Activated CD8-positive, alpha-beta memory T cell treated with anti-CD3 and anti-CD28 coated beads for 48 hours (primary cell): Measurements from ENCODE around the gene GGACT.

Source experiments
- DNase-seq, 3 experiments: peaks; one replicate each; pipeline ENCODE4 v3.0.0-alpha.2; 2020; ENCODE audit warnings: low read depth in 2 of 3, low spot score in 2 of 3

Gene GGACT

GRCh38 chr13:100552755-100553154 lies 35.8 kb downstream of the GGACT start:
- DNase-seq: no peak

DNA sequence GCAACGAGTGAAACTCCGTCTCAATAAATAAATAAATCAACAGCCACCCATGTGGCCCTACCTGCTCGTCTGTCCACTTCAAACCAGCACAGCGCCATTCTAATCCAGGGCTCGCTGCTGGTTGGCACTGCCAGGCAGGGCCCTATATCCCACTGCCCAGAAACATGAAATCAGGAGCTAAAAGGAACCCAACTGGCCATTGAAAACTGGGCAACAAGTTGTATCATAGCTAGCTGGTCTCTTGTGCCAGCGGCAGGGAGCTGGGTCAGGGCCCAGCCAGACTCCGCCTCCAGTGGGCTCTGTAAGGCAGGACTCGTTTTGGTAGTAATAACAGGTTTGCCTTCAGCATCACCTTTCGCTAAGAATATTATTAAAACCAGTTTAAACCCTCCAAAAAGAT lies 39.3 kb downstream of the GGACT start:
- DNase-seq: no peak

DNA sequence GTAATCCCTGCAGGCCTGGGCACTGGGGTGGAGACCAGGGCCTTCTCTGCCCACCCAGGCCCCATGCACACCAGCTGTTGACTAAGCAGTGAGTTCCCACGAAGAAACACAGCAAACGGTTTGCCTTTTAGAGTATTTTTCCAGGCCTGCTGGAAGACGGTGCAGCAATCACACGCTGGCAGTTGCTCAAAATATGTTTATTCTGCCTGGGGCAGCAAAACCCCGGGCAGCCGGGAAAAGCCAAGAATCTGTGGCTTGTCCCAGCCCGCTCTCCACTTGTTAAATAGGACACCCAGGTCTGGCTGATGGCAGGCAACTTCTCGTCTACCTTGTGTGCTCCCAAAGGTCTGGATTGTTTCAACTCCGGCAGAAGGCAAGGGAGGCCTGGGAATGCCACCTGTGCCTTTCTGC lies 40.8 kb downstream of the GGACT start:
- DNase-seq: no peak

GRCh38 chr13:100546713-100547405 lies 41.7 kb downstream of the GGACT start:
- no peak for DNase-seq

GRCh38 chr13:100545684-100546061 lies 42.9 kb downstream of the GGACT start:
- no peak for DNase-seq

- no peak for DNase-seq
Observed at GRCh38 chr13:100544866-100545683, 43.5 kb downstream of the GGACT start.

GRCh38 chr13:100543872-100544602 lies 44.6 kb downstream of the GGACT start:
- no peak for DNase-seq

GRCh38 chr13:100542826-100543156 lies 45.8 kb downstream of the GGACT start:
- no peak for DNase-seq

GRCh38 chr13:100541897-100542825 lies 46.4 kb downstream of the GGACT start:
- DNase-seq: no peak

GRCh38 chr13:100540621-100541020 lies 48.0 kb downstream of the GGACT start:
- DNase-seq: no peak

DNA sequence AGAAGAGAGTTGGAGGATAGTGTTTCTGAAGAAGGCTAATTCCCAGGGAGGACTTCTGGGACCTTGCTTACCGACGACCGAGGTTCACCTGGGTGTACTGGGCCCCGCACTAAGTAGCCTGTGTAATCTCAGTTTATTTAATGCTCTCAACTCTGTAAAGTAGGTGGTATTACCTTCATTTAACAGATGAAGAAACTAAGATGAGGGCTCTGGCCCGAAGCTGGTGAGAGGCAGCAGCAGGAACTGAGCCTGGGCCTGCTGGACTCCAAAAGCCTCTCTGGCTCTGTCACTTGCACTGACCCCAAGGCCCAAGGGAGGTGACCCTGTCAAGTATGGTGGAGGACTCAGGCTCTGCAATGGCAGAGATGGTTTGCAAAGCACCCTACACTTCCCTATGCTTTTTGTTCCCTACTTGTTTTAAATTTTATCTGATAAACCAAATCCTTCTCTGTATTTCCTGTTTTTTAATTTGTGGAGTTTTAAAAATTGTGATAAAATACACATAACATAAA lies 50.6 kb downstream of the GGACT start:
- no peak for DNase-seq

DNA sequence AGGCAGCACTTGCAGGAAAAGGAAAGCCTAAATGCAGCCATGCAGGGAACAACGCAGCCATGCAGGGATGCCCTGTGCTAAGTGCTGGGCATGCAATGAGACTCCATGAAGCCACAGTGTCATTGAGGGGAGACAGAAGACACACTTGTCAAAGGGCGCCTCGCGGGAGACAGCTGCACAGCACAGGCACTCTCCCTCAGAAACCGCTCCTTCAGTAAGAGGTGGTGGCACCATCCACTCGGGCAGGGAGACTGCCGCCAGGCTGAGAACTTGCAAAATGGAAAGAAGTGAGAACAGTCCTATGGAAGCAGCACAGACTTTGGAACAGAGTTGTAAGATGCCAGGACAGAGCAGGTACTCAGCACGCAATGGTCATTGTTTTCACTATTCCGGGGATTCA lies 51.1 kb downstream of the GGACT start:
- DNase-seq: no peak

DNA sequence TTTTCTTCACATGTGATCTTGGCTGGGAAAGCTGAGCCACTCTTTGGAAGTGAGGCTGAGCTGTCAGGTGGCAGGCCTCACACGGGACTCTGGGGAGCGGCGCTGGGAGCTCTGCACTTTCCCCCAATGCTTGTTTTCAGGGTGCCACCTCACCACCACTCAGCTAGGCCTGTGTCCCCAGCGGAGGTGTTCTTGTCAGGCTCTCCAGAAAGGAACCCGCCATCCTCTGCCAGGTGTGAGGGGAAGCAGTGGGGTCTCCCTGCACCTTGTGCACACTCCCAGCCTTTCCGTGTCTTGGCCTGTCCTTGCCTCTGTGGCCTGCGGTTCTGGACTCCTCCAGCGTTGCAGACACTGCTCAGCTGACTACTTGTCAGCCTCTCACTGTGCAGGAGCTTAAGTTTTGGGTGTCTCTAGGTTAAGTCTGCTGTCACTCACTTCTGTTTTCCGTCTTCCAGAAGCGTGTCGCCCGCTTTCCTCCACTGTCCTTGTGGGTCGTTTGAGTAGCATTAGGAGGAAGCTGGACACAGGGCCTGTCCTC lies 51.9 kb downstream of the GGACT start:
- DNase-seq: no peak

DNA sequence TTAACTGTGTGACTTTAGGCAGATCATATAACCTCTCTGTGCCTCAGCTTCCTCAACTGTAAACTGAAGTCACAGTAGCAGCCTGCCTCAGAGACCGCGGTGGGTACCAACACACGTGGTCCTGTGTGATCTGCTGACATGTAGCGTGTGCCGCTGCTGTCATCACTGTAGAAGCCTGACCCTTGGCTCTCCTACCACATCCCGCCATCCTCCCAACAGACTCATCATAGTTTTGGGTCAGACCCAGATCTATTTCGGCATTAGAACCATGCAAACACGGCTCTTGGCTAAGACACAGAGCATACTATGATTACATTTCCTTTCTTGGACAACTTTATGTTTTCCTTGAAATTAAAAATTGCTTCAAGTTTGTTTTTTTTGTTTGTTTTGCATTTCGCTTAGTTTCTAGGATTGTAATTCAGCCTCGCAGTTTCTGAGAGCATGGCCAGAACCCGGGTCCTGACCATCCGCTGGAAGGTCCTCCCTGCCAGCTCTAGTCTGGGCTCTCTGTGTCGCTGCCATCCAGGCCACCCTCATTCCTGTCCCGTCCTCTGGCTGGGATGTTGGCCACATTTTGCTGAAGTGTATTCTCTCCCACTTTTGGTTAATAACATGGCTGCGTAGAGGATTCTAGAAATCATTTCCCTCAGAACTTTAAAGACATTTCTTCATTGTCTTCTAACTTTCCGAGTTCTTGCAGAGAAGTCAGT lies 53.0 kb downstream of the GGACT start:
- no peak for DNase-seq

DNA sequence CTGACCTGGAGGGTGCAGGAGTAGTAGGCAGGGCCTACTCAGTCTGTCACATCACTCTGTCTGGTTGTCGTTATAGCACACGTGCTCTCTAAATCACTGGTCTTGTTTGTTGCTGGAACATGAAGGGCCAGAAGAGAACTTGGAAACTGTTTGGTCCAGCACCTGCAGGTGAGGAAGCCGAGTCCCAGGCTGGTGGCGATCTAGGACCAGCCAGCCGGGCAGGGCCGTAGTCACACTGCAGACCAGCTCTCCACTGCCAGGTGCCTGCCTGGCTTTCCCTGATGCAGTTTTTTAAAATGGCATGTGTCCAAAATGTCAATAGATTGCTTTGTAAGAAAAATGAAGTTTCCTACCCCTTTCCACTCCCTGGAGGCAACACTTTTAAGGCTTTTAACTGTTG lies 53.7 kb downstream of the GGACT start:
- no peak for DNase-seq

GRCh38 chr13:100534147-100534843 lies 54.3 kb downstream of the GGACT start:
- no peak for DNase-seq

GRCh38 chr13:100533588-100534041 lies 55.0 kb downstream of the GGACT start:
- DNase-seq: no peak

DNA sequence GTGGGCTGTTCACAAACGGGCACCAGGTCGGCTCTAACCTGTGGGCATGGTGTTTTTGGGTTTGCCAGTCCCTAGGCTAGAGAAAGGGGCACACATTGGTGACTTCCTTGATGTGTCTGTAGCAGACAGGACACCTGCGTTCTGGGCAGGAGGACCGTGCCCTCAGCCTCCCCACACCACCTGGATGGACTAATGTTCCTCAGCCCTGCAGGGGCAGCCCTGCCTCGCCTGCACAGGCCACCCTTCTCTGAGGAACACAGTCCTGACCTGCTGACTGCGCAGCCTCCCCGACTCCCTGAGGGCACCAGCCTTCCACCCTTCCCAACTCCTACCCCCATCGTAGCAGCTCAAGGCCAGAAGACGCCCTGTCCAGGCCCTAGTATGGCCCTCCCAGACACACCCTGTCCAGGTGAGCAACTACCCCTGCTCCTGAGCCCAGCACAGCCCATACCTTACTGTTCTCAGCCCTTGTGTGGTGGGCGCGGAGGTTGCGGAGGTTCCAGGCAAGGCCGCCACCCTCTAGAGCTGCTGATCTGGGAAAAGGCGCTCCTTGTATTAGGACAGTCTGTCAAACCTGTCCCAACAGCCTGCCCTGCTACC lies 55.7 kb downstream of the GGACT start:
- DNase-seq: no peak
